Measurements from ENCODE around the gene AP1AR.

DNA sequence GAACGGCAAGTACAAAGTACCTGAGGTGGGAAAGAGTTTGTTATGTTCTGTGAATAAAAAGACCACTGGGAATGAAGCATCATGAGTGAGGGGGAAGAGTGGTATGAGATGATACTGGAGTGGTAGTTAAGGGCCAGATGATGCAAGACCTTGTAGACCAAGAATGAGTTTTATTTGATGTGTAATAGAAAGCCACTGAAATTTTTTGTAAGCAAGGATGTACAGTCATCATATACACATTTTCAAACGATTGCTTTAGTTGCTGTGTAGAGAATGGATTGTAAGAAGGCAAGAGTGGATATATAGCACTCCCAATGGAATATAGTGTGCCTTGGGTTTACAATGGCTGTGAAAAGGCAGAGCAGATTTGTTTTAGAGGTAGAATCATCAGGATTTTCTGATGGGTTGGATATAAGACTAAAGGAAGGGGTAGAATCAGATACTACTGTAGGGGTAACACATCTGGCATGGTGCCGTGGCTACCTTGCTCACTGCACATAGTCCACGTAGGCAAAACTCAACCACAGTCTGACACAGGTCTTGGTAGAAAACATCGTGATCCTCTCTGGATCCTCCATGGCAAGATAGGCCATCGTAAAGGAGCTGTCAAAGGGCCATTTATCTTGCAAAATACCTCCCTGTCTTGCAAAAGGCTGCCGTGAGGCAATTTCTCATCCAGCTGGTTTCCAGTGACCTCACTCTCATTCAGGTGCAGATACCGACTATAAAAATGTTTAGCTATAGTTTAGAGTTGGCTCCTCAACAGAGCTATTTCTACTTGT is 39.2 kb downstream of the AP1AR start:
- TF ChIP-seq, protein P1, sequence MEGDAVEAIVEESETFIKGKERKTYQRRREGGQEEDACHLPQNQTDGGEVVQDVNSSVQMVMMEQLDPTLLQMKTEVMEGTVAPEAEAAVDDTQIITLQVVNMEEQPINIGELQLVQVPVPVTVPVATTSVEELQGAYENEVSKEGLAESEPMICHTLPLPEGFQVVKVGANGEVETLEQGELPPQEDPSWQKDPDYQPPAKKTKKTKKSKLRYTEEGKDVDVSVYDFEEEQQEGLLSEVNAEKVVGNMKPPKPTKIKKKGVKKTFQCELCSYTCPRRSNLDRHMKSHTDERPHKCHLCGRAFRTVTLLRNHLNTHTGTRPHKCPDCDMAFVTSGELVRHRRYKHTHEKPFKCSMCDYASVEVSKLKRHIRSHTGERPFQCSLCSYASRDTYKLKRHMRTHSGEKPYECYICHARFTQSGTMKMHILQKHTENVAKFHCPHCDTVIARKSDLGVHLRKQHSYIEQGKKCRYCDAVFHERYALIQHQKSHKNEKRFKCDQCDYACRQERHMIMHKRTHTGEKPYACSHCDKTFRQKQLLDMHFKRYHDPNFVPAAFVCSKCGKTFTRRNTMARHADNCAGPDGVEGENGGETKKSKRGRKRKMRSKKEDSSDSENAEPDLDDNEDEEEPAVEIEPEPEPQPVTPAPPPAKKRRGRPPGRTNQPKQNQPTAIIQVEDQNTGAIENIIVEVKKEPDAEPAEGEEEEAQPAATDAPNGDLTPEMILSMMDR (IDR thresholded peaks at IDR 0.05) = no peak
- no peak for TF ChIP-seq POLR2A (IDR thresholded peaks at IDR 0.05)
